DND-41 (cell line): ENCODE data around the gene GLTP.

ENCODE experiments used
- CTCF ChIP-seq: IDR thresholded peaks from 2 replicates; pipeline ENCODE4 v1.5.1; 2012; ENCODE audit warnings: borderline replicate concordance, low read length, moderate library complexity, mild to moderate bottlenecking; ENCODE audit not compliant: poor library complexity, severe bottlenecking; ENCODE audit errors: extremely low read depth
- EZH2 ChIP-seq: IDR thresholded peaks from 3 replicates; pipeline ENCODE4 v1.6.1; 2012; ENCODE audit warnings: borderline replicate concordance, low read depth, mild to moderate bottlenecking, moderate library complexity, low read length, inconsistent platforms; ENCODE audit not compliant: severe bottlenecking

GRCh38 chr12:109876406-109876805 is 3.9 kb downstream of the GLTP start:
- TF ChIP-seq CTCF (no peak), EZH2 (no peak)
